Hepatocyte (in vitro differentiated cells): Measurements from ENCODE around the gene PBX3.

Experiments
- EZH2 ChIP-seq: fragments of 200-600 bp; sonication (generic); IDR thresholded peaks from 2 replicates; pipeline ENCODE4 v1.6.1; 2016; ENCODE audit warnings: antibody characterized with exemption, mild to moderate bottlenecking, borderline replicate concordance
- TF ChIP-seq, protein P1 (sequence below): fragments of 200-600 bp; sonication (generic); IDR thresholded peaks from 2 replicates; pipeline ENCODE4 v1.5.1; 2016; ENCODE audit warnings: antibody characterized with exemption, mild to moderate bottlenecking; ENCODE audit not compliant: poor library complexity

DNA sequence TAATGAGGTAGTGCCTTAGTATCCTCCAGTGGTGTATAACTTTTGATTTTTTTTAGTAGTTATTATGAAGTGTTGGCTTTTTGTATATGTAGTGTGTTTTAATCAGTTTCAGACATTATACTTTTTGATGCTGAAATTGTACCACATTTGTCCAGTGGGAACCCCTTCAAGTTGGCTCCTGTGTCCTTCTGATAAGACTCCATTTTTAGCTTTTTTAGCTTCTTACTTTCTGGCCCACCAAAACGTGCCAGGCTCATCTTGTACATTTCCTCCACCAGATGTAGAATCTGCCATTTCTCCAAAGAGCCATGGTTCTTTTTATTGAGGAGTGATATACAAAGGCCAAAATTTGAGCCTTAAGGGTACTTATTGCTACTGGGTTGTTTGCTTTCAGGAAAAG is 84.4 kb downstream of the PBX3 start:
- TF ChIP-seq, protein P1, sequence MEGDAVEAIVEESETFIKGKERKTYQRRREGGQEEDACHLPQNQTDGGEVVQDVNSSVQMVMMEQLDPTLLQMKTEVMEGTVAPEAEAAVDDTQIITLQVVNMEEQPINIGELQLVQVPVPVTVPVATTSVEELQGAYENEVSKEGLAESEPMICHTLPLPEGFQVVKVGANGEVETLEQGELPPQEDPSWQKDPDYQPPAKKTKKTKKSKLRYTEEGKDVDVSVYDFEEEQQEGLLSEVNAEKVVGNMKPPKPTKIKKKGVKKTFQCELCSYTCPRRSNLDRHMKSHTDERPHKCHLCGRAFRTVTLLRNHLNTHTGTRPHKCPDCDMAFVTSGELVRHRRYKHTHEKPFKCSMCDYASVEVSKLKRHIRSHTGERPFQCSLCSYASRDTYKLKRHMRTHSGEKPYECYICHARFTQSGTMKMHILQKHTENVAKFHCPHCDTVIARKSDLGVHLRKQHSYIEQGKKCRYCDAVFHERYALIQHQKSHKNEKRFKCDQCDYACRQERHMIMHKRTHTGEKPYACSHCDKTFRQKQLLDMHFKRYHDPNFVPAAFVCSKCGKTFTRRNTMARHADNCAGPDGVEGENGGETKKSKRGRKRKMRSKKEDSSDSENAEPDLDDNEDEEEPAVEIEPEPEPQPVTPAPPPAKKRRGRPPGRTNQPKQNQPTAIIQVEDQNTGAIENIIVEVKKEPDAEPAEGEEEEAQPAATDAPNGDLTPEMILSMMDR = no peak
- TF ChIP-seq EZH2 = no peak
